Measurements from ENCODE around the gene CLMP.

The CLMP gene

GRCh38 chr11:123144707-123145106, 50.3 kb downstream of the CLMP start:
- TF ChIP-seq GLIS1 (tag by site-specific recombination; IDR thresholded peaks at IDR 0.05) (no peak), ZNF600 (tag by site-specific recombination; IDR thresholded peaks at IDR 0.05) (no peak), ZNF292 (tag by site-specific recombination; IDR thresholded peaks at IDR 0.05; ENCODE audit: borderline replicate concordance, low read depth) (no peak), GFI1B (tag by site-specific recombination; IDR thresholded peaks at IDR 0.05) (no peak)
- TF ChIP-seq, protein P1, sequence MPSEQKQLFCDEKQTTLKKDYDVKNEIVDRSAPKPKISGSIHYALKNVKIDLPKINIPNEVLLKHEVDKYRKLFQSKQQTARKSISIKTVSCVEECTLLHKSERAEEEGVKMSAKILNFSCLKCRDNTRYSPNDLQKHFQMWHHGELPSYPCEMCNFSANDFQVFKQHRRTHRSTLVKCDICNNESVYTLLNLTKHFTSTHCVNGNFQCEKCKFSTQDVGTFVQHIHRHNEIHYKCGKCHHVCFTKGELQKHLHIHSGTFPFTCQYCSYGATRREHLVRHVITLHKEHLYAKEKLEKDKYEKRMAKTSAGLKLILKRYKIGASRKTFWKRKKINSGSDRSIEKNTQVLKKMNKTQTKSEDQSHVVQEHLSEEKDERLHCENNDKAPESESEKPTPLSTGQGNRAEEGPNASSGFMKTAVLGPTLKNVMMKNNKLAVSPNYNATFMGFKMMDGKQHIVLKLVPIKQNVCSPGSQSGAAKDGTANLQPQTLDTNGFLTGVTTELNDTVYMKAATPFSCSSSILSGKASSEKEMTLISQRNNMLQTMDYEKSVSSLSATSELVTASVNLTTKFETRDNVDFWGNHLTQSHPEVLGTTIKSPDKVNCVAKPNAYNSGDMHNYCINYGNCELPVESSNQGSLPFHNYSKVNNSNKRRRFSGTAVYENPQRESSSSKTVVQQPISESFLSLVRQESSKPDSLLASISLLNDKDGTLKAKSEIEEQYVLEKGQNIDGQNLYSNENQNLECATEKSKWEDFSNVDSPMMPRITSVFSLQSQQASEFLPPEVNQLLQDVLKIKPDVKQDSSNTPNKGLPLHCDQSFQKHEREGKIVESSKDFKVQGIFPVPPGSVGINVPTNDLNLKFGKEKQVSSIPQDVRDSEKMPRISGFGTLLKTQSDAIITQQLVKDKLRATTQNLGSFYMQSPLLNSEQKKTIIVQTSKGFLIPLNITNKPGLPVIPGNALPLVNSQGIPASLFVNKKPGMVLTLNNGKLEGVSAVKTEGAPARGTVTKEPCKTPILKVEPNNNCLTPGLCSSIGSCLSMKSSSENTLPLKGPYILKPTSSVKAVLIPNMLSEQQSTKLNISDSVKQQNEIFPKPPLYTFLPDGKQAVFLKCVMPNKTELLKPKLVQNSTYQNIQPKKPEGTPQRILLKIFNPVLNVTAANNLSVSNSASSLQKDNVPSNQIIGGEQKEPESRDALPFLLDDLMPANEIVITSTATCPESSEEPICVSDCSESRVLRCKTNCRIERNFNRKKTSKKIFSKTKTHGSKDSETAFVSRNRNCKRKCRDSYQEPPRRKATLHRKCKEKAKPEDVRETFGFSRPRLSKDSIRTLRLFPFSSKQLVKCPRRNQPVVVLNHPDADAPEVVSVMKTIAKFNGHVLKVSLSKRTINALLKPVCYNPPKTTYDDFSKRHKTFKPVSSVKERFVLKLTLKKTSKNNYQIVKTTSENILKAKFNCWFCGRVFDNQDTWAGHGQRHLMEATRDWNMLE (tag by site-specific recombination; conservative IDR thresholded peaks at IDR 0.05; ENCODE audit: low read depth), result no peak
- CTCF ChIA-PET, result interaction anchor here (1.1 to 1.5 kb wide), 2 partner anchors 41 to 102 kb away, joined by 3 to 5 read pairs; no protein-coding TSS in a partner anchor
- no peaks in the 10 kb centered on the region for H3K9me3 ChIP-seq (ENCODE audit: control insufficient read depth, insufficient read depth, low read depth, low read length)
- H3K36me3 ChIP-seq (ENCODE audit: control insufficient read depth in 2 of 2, insufficient read depth in 1 of 2, low read length in 2 of 2), result no peaks in the 10 kb centered on the region
- POLR2A ChIA-PET, result interaction anchor here (0.6 to 0.7 kb wide), 2 partner anchors 8 to 20 kb away, joined by 3 to 4 read pairs; no protein-coding TSS in a partner anchor
- no peak overlapping the region for H3K4me3 ChIP-seq (ENCODE audit: low read depth, low read length)
- H3K27ac ChIP-seq (ENCODE audit: extremely low read depth, low read depth, low read length), result no peak overlapping the region
- no peaks in the 10 kb centered on the region for H3K4me1 ChIP-seq (ENCODE audit: control insufficient read depth, insufficient read depth, low read length)

DNA sequence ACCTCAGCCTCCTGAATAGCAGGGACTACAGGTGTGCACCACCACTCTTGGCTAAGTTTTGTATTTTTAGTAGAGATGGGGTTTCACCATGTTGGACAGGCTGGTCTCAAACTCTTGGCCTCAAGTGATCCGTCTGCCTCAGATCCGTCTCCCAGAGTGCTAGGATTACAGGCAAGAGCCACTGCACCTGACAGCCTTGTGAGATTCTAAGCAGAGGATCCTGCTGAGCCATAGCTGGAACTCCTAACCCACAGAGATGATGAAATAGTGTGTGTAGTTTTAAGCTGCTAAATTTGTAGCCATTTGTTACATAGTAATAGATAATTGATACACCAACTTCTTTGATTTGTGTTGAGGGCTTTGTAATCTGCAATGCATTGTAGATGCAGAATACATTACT, 51.1 kb downstream of the CLMP start:
- POLR2A ChIA-PET, result interaction anchor here (0.6 to 0.7 kb wide), 2 partner anchors 19 to 32 kb away, joined by 3 to 4 read pairs; no protein-coding TSS in a partner anchor
- Histone ChIP-seq H3K4me1 (ENCODE audit: control insufficient read depth, insufficient read depth, low read length) (no peaks in the 10 kb centered on the region), H3K27ac (ENCODE audit: extremely low read depth, low read depth, low read length) (no peak overlapping the region), H3K9me3 (ENCODE audit: control insufficient read depth, insufficient read depth, low read depth, low read length) (no peaks in the 10 kb centered on the region), H3K4me3 (ENCODE audit: low read depth, low read length) (no peak overlapping the region), H3K36me3 (ENCODE audit: control insufficient read depth in 2 of 2, insufficient read depth in 1 of 2, low read length in 2 of 2) (no peaks in the 10 kb centered on the region)
- TF ChIP-seq, protein P2, sequence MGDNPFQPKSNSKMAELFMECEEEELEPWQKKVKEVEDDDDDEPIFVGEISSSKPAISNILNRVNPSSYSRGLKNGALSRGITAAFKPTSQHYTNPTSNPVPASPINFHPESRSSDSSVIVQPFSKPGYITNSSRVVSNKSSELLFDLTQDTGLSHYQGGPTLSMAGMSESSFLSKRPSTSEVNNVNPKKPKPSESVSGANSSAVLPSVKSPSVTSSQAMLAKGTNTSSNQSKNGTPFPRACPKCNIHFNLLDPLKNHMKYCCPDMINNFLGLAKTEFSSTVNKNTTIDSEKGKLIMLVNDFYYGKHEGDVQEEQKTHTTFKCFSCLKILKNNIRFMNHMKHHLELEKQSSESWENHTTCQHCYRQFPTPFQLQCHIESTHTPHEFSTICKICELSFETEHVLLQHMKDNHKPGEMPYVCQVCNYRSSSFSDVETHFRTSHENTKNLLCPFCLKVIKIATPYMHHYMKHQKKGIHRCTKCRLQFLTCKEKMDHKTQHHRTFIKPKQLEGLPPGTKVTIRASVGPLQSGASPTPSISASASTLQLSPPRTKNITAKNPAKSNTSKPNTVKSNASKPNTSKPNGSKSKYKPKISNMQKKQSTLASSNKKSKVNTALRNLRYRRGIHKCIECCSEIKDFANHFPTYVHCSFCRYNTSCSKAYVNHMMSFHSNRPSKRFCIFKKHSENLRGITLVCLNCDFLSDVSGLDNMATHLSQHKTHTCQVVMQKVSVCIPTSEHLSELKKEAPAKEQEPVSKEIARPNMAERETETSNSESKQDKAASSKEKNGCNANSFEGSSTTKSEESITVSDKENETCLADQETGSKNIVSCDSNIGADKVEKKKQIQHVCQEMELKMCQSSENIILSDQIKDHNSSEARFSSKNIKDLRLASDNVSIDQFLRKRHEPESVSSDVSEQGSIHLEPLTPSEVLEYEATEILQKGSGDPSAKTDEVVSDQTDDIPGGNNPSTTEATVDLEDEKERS (tag by site-specific recombination; IDR thresholded peaks at IDR 0.05), result no peak
- CTCF ChIA-PET, result interaction anchor here (0.5 to 1.2 kb wide), 3 partner anchors 11 to 118 kb away, joined by 3 to 6 read pairs (median 4); no protein-coding TSS in a partner anchor

GRCh38 chr11:123143476-123143875, 51.6 kb downstream of the CLMP start:
- H3K36me3 ChIP-seq (ENCODE audit: control insufficient read depth in 2 of 2, insufficient read depth in 1 of 2, low read length in 2 of 2), result no peaks in the 10 kb centered on the region
- H3K4me1 ChIP-seq (ENCODE audit: control insufficient read depth, insufficient read depth, low read length), result no peaks in the 10 kb centered on the region
- H3K9me3 ChIP-seq (ENCODE audit: control insufficient read depth, insufficient read depth, low read depth, low read length), result no peaks in the 10 kb centered on the region
- TF ChIP-seq ZNF510 (tag by site-specific recombination; IDR thresholded peaks at IDR 0.05; ENCODE audit: insufficient replicate concordance) (no peak), ZXDB (tag by site-specific recombination; IDR thresholded peaks at IDR 0.05) (no peak), ZBTB17 (tag by site-specific recombination; IDR thresholded peaks at IDR 0.05) (no peak), SP2 (tag by site-specific recombination; IDR thresholded peaks at IDR 0.05) (no peak), ZNF302 (tag by site-specific recombination; IDR thresholded peaks at IDR 0.05; ENCODE audit: low read depth) (no peak), ZNF629 (tag by site-specific recombination; IDR thresholded peaks at IDR 0.05) (no peak), MYNN (tag by site-specific recombination; IDR thresholded peaks at IDR 0.05; ENCODE audit: borderline replicate concordance) (no peak), ZNF169 (tag by site-specific recombination; IDR thresholded peaks at IDR 0.05) (no peak), ZBTB21 (tag by site-specific recombination; IDR thresholded peaks at IDR 0.05) (no peak), ZEB2 (tag by site-specific recombination; IDR thresholded peaks at IDR 0.05) (no peak), ZNF174 (tag by site-specific recombination; IDR thresholded peaks at IDR 0.05) (no peak), ZFP41 (tag by site-specific recombination; IDR thresholded peaks at IDR 0.05; ENCODE audit: borderline replicate concordance) (no peak), ZNF433 (tag by site-specific recombination; IDR thresholded peaks at IDR 0.05; ENCODE audit: low read depth) (no peak), ATF2 (tag by site-specific recombination; IDR thresholded peaks at IDR 0.05; ENCODE audit: low read depth) (no peak)
- CTCF ChIA-PET, result interaction anchor here (0.7 to 1.2 kb wide), 3 partner anchors 22 to 118 kb away, joined by 3 to 6 read pairs (median 3); no protein-coding TSS in a partner anchor
- no peak overlapping the region for H3K4me3 ChIP-seq (ENCODE audit: low read depth, low read length)
- POLR2A ChIA-PET, result interaction anchor here (0.6 kb wide), 1 partner anchor 32 kb away, joined by 4 read pairs; no protein-coding TSS in a partner anchor
- no peak overlapping the region for H3K27ac ChIP-seq (ENCODE audit: extremely low read depth, low read depth, low read length)
